ENCODE data around the gene SURF2.

SURF2 gene

DNA sequence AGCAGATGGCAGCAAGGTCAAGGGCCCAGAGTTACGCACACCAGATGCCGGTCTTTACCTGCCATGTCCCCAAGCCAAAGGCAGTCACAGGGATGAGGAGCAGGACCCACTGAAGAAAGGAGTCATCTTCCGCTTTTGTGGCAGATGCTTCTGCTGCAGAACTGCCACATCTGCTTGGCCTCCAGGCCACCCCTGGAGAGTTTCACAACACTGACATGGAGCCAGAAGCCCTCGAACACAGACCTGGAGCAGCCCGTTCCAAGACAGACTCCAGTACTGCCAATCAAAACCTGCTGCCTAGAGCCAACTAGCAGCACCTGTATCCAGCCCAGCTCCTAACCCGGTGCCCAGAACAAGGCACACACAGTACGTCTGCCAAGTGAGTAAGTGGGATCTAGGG is 1.6 kb upstream of the SURF2 start:
- DNase-seq (ENCODE audit: low read depth): no peak

DNA sequence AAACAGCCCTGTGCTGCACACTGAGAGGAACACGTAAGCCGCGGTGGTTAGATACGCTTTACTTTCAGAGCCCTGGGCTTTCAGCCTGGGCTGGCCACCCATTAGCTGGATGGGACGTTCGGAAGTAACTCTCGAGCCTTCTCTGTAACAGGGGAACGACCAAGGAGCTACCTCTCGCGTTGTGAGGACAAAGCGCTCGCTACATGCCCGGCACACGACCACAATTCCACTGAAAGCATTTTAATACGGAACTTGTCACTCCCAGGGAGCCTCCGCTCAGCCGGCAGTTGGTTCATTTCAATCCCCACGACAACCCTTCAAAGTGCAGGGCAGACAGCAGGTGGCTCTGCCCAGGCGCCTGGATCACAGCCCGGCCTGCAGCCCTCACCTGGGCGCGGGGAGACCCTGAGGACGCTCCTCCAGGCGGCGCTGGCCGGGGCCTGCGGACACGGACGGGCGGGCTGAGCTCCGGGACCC is 431 bp upstream of the SURF2 start:
- DNase-seq (ENCODE audit: low read depth): no peak

DNA sequence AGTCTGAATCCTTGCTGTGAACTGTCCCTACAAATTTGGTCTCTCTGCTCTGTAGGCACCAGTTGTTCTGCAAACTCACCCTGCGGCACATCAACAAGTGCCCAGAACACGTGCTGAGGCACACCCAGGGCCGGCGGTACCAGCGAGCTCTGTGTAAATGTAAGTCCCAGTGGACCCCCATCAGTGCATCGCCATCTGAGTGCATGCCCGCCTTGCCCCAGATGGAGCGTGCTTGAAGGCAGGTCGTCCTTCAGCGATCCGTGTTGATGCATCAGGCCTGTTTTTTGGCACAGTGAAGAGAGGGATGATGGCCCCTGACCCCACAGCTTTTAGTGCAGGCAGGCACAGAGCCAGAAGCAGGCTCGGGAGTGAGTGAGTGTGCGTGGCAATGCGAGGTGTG is 1.3 kb downstream of the SURF2 start:
- no peak for DNase-seq (ENCODE audit: low read depth)

DNA sequence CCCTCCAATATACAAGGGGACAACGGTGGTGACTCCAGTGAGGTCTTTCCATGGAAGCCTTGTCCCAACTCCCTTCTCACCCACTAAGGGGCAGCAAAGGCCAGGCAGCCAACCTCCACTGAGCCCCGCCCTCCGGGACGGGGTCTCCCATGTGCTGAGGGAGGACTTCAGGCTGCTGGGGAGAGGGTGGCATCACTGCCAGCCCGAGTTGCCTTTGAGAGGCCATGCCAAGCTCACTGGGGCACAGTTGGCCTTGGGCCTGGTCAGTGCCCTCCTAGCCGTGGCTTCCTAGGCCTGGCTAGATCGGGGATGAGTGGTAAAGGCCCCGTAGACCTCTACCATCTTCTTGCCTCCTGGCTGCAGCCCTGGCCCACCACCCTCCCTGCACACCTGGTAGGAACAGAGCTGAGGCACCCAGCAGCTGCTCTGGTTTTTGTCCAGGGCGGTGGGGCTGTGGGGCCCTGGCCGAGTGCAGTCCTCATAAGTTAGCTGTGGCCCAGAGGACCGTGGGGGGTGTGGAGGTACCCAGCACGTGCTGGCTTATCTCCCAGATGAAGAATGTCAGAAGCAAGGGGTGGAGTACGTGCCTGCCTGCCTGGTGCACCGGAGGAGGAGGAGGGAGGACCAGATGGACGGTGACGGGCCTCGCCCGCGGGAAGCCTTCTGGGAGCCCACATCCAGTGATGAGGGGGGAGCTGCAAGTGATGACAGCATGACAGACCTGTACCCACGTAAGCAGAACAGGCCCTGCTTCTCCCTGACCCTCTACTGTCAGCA is 3.2 kb downstream of the SURF2 start:
- DNase-seq (ENCODE audit: low read depth): no peak

DNA sequence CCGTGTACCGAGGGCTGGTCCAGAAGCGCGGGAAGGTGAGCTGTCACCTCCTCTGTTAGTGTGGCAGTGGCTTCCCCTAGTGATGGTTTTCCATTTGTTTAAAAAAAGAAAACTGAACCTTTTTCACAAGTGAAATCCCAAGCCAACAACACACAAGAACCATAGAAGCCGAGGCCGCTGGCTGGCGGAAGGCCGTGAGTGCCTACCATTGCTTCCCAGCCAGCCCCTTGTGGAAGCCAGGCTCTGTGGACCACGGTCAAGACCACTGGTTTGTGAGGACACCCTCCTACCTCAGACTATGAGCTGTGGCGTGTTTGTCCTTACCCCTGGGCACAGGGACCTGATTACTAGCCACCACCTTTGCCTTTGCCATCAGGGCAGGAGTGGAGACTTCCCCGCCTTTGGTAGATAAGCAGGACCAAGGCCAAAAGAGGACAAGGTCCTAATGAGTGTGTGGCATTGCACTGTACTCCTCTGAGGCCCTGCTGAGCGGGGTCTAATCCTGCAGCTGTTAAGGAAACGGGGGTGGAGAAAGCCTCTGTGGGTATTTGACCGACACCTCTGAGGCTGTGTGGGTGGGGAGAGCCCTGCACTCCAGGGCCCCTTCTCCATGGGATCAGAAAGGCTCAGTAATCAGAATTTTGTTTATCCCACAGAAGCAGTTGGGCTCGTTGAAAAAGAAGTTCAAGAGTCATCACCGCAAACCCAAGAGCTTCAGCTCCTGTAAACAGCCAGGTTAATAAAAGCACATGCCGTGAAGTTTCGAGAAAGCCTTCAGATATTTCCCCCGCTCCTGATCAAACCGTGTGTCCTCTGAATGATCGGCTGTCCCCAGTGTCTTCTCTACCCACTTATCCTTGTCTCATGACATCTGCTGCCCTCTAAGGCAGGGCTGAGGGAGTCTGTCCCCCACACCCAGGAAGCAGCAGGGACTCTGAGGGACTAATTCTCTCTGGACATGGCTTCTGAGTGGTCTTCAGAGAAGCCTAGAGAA is 4.3 kb downstream of the SURF2 start:
- DNase-seq (ENCODE audit: low read depth): no peak

DNA sequence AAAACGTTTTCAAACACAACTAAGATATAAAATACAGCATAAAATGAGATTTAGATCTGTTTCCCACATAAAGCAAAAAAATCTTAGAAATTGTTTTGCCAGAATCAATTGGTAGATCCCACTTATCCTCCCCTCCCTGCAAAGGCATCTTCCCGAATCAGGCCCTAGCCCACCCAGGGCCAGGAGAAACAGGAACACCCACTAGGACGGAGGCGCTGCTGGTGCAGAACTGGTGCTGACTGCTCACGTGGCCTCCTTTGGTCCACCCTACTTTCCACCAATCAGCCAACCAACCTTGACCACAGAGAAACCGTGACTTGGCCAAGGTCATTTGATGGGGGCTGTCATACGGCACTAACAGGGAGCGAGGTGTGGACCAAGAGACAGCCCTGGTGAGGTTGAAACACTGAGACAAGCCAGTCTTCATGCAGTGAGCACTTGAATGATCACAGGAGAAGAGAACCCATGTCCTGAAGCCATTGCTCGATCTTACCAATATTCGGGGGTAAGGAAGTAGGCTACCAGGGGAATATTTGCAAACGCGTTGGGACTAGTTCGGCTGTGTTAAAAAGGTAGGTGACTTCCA is 5.2 kb downstream of the SURF2 start:
- DNase-seq (ENCODE audit: low read depth): no peak

DNA sequence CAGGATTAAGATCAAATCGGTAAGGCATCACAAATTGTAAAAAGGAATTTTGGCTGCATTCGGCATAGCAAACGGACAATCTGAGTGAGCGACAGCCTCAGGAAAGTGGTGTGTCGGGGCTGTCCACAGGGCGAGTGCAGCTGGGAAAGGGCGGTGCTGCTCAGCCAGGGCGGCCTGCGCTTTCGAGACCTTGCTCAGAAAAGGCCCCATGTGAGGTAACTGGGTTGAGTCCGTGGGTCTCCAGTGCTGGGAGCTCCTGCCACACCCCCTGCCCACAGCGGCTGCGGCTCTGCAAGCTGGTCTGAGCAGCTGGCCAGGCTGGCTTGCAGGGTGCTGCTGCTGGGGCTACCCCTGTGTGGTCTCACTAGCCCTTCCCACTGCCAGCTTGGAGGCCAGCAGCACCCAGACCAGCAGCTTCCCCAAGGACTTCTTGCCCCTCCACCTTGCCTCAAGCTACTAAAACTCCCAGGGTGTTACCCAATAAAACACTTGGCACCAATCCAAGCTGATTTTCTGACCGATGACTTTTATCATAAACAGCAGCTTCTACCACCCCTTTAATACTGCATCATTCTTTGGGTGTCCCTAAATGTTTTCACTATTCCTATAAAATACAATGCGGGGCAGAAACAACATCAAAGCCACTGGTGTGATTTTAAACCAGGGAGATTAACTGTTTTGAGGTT is 6.2 kb downstream of the SURF2 start:
- DNase-seq (ENCODE audit: low read depth): no peak

DNA sequence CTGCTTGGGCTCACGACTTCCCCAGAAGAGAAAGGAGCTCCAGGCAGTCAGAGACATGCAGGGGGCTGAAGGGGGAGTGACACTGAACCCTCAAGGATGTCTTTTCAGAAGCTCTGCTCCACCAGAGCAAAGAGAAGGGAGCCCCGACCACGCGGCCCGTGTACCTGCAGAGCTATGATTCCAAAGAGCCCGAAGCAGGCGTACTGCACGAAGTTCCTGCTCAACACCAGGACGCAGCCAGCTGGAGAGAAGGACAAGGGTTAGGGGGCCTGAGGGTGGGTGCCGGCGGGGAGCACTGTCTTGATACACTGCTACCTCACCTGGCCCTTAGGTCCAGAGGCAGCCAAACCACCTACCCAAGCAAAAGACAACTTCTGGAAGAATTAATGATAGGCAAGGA is 10.1 kb downstream of the SURF2 start:
- no peak for DNase-seq (ENCODE audit: low read depth)

DNA sequence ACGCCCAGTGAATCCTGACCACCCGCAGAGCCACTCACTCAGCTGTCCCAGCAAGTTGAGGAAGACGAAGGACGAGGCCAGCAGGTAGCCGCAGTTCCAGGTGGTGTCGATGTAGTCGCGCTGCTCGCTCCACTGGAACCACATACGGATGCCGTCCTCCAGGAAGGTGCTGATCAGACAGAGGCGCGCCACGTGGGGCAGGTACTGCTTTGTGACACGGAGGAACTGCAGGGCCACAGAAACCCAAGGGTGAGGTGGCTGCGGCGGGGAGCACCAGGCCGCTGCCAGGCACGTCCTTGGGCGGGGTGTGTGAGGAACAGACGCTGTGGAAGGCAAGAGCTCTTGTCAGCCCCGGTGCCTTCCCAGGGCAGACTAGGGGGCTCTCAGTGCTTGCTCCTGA is 10.9 kb downstream of the SURF2 start:
- no peak for DNase-seq (ENCODE audit: low read depth)

DNA sequence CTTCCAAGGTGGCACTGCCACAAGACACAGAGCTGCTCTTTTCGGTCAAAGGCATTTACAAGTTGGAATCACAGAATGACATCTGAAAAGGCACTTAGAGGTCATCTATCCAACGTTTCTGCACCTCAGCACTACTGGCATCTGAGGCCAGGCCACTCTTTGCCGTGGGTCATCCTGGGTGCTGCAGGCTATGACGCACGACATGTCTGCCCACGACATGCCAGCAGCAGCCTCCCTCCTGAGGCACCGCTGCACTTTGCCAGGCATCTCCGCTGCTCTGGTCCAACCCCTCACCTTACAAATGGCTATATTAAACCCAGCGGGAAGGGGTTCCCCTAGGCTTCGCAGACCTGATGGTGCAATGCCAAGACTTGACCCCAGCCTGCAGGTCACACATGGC is 11.4 kb downstream of the SURF2 start:
- DNase-seq (ENCODE audit: low read depth): no peak

DNA sequence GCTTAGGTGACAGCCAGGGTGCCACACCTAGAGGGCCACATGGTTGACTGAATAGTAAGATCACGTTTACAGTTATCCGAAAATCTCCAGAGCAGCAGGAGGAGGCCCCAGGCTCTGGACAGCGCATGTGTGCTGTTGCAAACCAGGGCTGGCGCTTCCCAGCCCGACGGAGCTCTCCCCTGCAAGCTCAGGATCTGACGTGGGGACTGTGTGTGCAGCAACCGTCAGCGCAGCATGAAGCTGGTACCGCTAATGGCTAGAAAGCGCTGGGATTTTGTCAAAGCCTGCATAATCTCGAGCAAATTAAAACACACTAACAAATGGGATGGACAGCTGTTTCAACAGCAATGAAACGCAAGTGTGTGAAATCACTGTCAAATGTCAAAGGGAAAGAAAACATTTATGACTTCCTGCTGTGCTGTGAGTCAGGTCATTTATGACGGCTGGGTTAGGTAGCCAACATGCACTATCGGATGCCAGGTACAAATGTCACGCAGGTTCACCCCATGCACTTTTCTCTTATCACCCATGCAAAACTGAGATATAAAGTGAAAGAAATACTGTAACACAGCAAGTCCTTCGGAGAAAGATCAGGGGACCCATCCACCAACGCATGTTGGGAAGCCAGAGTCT is 12.0 kb downstream of the SURF2 start:
- DNase-seq (ENCODE audit: low read depth): no peak

DNA sequence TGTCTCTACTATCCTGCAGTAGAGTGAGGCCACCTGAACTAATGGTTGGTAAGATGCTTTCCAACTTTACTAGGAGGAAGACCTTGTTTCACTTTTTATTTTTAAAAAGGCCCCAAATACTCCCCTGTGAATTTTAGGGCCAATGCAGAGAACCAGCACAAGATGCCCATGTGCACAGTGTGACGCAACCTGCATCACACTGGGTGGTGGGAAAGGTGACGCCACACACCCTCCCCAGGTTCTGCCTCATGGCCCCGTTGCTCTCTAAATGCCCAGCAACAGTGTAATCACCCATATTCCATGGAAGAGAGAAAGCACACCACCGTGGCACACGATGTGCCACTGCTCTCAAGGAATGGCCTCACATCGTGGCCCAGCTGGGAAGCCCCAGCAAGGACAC is 13.1 kb downstream of the SURF2 start:
- DNase-seq (ENCODE audit: low read depth): no peak

DNA sequence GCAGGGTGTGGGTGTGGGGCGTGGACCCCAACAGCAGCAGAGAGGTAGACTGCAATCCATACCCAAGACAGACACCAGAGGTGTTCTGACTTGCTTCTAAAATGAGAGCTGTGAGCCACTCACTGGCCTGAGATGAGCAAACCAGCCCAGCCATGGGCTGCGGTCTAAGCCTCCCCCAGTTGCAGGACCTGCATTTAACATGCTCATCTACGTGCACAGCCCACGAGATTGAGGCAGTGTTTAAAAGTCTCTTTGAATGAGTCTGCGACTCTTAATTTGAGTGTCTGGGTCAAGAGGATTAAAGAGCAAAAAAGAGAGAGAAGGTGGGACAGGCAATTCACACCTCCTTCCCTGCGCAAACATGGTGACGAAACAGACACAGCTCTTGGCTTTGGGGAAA is 13.6 kb downstream of the SURF2 start:
- DNase-seq (ENCODE audit: low read depth): no peak

DNA sequence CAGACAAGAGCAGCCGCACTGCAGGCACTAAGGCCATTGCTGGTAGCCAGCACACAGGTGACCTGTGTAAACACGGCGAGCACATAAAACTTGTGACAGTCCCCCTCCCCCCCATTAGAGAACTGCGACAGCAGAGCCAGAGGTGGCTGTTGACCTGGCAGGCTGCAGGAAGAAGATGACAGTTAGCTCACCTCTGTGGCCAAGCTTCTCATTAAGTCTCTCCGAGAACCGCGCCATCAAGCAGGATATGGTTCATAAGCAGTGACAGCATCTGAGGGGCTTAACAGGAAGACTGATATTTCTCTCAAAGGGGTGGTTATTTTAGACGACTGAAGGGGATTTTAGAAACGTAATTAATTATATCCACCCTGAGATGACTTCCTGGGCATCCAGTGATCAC is 14.3 kb downstream of the SURF2 start:
- DNase-seq (ENCODE audit: low read depth): no peak

DNA sequence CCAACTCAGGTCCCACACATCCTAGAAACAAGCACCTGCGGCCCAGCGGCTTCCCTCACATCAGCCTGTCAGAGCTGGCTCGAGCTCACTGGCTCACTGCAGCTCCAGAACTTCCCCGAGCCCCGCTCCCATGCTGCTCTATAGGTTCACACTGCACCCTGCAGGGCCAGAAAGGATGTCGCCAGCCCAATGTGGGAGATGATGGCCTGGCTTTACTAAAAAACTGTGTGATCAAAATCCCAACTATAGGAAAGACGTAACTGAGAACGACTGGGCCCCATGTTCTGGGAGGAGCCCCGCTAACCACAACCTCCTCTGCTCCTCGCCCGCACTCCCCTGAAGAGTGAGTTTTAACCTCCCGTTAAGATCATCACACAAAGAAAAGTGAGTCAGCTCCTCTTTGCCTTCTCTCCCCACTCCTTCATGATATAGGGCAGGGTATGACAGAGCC is 14.9 kb downstream of the SURF2 start:
- no peak for DNase-seq (ENCODE audit: low read depth)

DNA sequence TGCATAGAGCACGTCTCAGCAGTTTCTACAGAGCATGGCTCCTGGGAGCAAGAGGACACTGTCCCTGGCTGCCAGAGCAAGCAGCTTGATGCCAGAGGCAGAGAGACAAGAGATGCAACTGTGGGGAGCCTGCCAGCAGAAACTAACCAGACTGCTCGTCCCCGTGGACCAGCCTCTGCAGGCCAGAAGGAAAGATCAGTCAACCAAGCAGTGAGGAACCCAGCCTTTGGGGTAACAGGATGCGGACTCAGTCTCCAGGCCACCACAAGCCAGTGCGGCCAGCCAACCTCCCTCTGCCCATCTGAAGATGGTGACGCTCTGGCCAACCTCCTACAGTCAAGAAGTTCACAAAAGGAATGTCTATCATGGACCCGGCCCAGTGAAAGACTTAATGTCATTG is 15.8 kb downstream of the SURF2 start:
- DNase-seq (ENCODE audit: low read depth): no peak

DNA sequence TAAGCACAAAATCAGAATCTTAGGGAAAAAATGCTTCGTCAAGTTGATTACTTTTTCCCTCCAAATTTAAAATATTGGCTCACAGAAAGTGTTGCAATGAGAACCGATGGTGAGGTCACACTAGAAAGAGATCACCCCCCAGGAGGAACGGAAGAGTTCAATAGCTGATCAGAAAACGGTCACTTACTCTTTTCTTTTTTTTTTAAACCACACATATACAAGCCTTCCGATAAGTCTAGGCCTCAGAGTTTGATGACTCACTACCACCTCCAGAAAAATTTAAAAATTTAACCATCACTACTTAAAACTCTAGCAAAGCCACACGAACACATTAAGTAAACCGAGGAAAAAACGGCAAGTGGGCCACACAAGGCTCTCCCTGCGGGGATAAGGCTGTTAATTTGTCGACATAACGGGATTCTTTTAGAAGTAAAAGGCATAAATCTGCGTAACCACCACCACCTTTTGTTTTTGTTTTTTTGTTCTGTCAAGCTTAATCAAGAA is 18.3 kb downstream of the SURF2 start:
- peak; percentile 45 for DNase-seq (ENCODE audit: low read depth)

DNA sequence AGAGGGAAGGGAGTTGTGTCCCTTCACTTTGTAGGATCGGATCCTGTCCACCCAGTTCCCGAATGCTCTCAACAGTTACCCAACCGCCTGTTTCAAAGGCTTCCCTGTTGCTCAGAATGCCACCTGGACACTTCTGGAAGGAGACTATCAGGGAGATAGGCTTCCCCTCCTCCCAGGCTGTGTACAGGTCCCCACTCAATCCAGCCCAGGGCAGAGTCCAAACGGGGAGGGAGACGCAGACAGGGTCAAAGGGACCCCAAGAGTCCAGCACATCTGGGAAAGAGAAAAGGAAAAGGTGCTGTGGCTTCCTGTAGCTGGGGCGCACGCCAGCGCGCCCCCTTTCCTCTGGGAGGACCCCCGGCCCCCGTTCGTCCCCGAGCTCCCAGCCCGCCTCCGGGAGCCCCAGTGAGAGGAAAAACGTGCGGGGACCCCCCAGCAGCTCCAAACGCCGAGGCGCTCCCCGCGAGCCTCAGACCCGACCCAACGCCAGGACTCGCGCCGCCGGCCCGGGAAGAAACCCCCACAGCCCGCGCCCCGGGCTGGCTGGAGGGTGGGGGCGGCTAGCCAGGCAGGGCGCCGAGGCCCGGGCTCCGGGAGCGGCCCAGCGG is 18.9 kb downstream of the SURF2 start:
- no peak for DNase-seq (ENCODE audit: low read depth)

DNA sequence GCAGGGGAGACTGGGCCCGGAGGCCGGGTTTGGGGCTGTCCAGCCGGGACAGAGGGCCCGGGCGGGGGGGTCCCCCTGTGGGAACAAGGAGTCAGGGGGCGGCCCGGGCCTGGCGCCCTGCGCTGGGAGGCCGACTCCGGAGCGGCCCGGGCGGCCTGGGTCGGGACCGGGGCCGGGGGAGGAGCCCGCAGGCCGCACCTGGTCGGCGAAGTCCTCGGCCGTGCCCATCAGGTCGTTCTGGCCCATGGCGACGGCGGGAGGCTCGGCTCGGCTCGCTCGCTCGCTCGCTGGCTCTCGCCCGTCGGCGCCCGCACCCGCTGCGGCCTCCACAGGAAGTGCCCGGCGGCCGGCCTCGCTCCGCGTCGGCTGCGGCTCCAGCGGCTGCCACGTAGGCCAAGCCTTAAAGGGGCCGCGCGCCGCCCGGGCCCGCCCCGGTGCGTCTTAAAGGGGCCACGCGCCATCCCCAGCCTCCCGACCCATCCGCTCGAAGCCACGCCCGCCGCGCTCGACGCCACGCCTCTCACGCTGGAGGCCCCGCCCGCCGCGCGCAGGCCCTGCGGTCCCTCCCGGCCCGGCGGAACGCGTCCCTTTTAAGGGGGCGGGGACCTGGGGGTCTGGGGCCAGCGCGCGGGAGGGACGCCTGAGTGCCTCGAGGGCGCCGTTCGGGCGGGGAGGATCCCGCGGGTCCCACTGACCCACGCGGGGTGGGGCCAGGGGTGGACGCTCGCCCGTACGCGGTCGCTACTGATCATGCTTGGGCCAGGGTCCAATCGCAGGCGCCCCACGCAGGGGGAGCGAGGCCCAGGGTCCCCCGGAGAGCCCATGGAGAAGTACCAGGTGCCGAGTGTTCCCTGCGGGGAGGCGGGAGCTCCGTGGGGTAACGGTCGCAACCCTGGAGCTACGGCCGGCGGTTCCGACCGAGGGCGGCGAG is 19.6 kb downstream of the SURF2 start, which contains the start of the genes STKLD1 and SURF4:
Gene STKLD1 (plus strand): TSS at position 643 of the 931 bp plus-strand sequence. CDS start 108 bp downstream, at position 751.
Gene SURF4 (minus strand): TSS at position 337 of the 931 bp plus-strand sequence. CDS start 91 bp downstream, at position 246.
- peak; percentile 94 for DNase-seq (ENCODE audit: low read depth)
